GM18511 (cell line): ENCODE results near the gene CASZ1.

ENCODE experiments used
- ATAC-seq: cut with Tn5 transposase; IDR thresholded peaks from one replicate; pipeline ENCODE4 v1.9.1; 2021; ENCODE audit warnings: mild to moderate bottlenecking, moderate library complexity; ENCODE audit not compliant: unreplicated experiment

CASZ1 gene

GRCh38 chr1:10712568-10713362 lies 83.7 kb downstream of the CASZ1 start:
- ATAC-seq, result no peak

GRCh38 chr1:10710489-10710888 lies 86.0 kb downstream of the CASZ1 start:
- no peak for ATAC-seq

- ATAC-seq, result no peak
Observed at GRCh38 chr1:10709646-10710045, 86.8 kb downstream of the CASZ1 start.

- ATAC-seq, result no peak
Observed at GRCh38 chr1:10709165-10709564, 87.3 kb downstream of the CASZ1 start.

GRCh38 chr1:10708757-10709156 lies 87.7 kb downstream of the CASZ1 start:
- ATAC-seq, result no peak

- no peak for ATAC-seq
Observed at GRCh38 chr1:10707208-10707607, 89.2 kb downstream of the CASZ1 start.

GRCh38 chr1:10706376-10706913 lies 90.0 kb downstream of the CASZ1 start:
- no peak for ATAC-seq

GRCh38 chr1:10705953-10706352 lies 90.5 kb downstream of the CASZ1 start:
- no peak for ATAC-seq

- ATAC-seq, result no peak
Observed at GRCh38 chr1:10704368-10704882, 92.0 kb downstream of the CASZ1 start.

- no peak for ATAC-seq
Observed at GRCh38 chr1:10703702-10704101, 92.7 kb downstream of the CASZ1 start.

GRCh38 chr1:10701145-10701544 lies 95.3 kb downstream of the CASZ1 start:
- ATAC-seq, result no peak

- no peak for ATAC-seq
Observed at GRCh38 chr1:10699470-10699835, 97.0 kb downstream of the CASZ1 start.

- ATAC-seq, result no peak
Observed at GRCh38 chr1:10698726-10699469, 97.5 kb downstream of the CASZ1 start.

- no peak for ATAC-seq
Observed at GRCh38 chr1:10697621-10698160, 98.8 kb downstream of the CASZ1 start.

- ATAC-seq, result no peak
Observed at GRCh38 chr1:10696977-10697376, 99.5 kb downstream of the CASZ1 start.

GRCh38 chr1:10694633-10695627 lies 101.5 kb downstream of the CASZ1 start:
- peak; percentile 53 for ATAC-seq

GRCh38 chr1:10694274-10694632 lies 102.2 kb downstream of the CASZ1 start:
- ATAC-seq, result peak; percentile 57

- ATAC-seq, result peak; percentile 29
Observed at GRCh38 chr1:10693497-10694273, 102.8 kb downstream of the CASZ1 start.

GRCh38 chr1:10693152-10693496 lies 103.3 kb downstream of the CASZ1 start:
- ATAC-seq, result no peak
